ENCODE results near the gene CLN6.
"Not testable (repeated sequence)": the region's sequence is repeated elsewhere in the genome, so short reads cannot be mapped to it uniquely, and the experiment has no call there.

CLN6 gene

GRCh38 chr15:68256675-68257450, 27.3 kb upstream of the CLN6 start:
- peak; percentile 46 to 69 for DNase-seq (ENCODE audit: low read depth in 2 of 2)

- no peak for DNase-seq (ENCODE audit: low read depth in 2 of 2)
Measured at GRCh38 chr15:68252925-68253534, 23.5 kb upstream of the CLN6 start.

- DNase-seq (ENCODE audit: low read depth in 2 of 2): no peak
Measured at GRCh38 chr15:68249058-68249713, 19.7 kb upstream of the CLN6 start.

- DNase-seq (ENCODE audit: low read depth in 2 of 2): no peak
Measured at GRCh38 chr15:68244235-68244634, 14.7 kb upstream of the CLN6 start.

GRCh38 chr15:68241088-68241935, 11.8 kb upstream of the CLN6 start:
- no peak for DNase-seq (ENCODE audit: low read depth in 2 of 2)

GRCh38 chr15:68239025-68239424, 9.5 kb upstream of the CLN6 start:
- DNase-seq (ENCODE audit: low read depth in 2 of 2): no peak

- DNase-seq (ENCODE audit: low read depth in 2 of 2): no peak
Measured at GRCh38 chr15:68235022-68235421, 5.5 kb upstream of the CLN6 start.

GRCh38 chr15:68234520-68234919, 5.0 kb upstream of the CLN6 start:
- DNase-seq (ENCODE audit: low read depth in 2 of 2): not testable (repeated sequence)

GRCh38 chr15:68234060-68234459, 4.5 kb upstream of the CLN6 start:
- no peak for DNase-seq (ENCODE audit: low read depth in 2 of 2)

GRCh38 chr15:68232937-68233336, 3.4 kb upstream of the CLN6 start:
- DNase-seq (ENCODE audit: low read depth in 2 of 2): no peak

GRCh38 chr15:68232449-68232848, 2.9 kb upstream of the CLN6 start:
- no peak for DNase-seq (ENCODE audit: low read depth in 2 of 2)

- DNase-seq (ENCODE audit: low read depth in 2 of 2): no peak
Measured at GRCh38 chr15:68231102-68231818, 1.7 kb upstream of the CLN6 start.

- DNase-seq (ENCODE audit: low read depth in 2 of 2): no peak
Measured at GRCh38 chr15:68230157-68231100, 901 bp upstream of the CLN6 start.

- DNase-seq (ENCODE audit: low read depth in 2 of 2): no peak
Measured at GRCh38 chr15:68228971-68229385, 550 bp downstream of the CLN6 start.

GRCh38 chr15:68228143-68228970, 1.2 kb downstream of the CLN6 start:
- DNase-seq (ENCODE audit: low read depth in 2 of 2): no peak

GRCh38 chr15:68227643-68228142, 1.8 kb downstream of the CLN6 start:
- no peak for DNase-seq (ENCODE audit: low read depth in 2 of 2)

- not testable (repeated sequence) for DNase-seq (ENCODE audit: low read depth in 2 of 2)
Measured at GRCh38 chr15:68225442-68225841, 4.1 kb downstream of the CLN6 start.

GRCh38 chr15:68224546-68225250, 4.8 kb downstream of the CLN6 start:
- DNase-seq (ENCODE audit: low read depth in 2 of 2): no peak
